HepG2 (cell line): ENCODE data around the gene SLC1A4. TPM values are rescaled to one million over a fixed set of nuclear protein-coding genes. Genes with fewer than 3 reads are reported as not detected.

Experiments used
- ATAC-seq: fragments of 200-7000 bp; cut with Tn5 transposase; 3 replicates; pipeline ENCODE4 v1.9.1; 2020; ENCODE audit warnings: mild to moderate bottlenecking, moderate library complexity
- BruUV-seq: library from RNA; stranded (reverse); fragments of 400-500 nt; replicated peaks from 2 replicates; lab custom pipeline; 2021; lab: Mats Ljungman, UMichigan
- CTCF ChIA-PET: fragments of 300-600 bp; formaldehyde crosslinking; extraction: SDS; loops from one replicate; lab custom pipeline; 2021; ENCODE audit warnings: low total read pairs, inconsistent platforms, low intra/inter-chr PET ratio; lab: Yijun Ruan, JAX
- POLR2A ChIA-PET: fragments of 350-600 bp; sonication (Branson Sonifier 250); formaldehyde crosslinking; loops from one replicate; lab custom pipeline; 2020; ENCODE audit warnings: antibody characterized with exemption, inconsistent platforms; lab: Yijun Ruan, JAX
- DNase-seq: peaks from one replicate; pipeline ENCODE4 v3.0.0-alpha.2; 2015; ENCODE audit warnings: low spot score
- FAIRE-seq: peaks from 3 replicates; lab custom pipeline; 2011; peaks lifted over from hg19 to GRCh38; lab: Jason Lieb, UNC
- H2AFZ ChIP-seq: one replicate; pipeline ENCODE4 v1.6.1; 2011; ENCODE audit warnings: low read length, inconsistent platforms
- H3K27ac ChIP-seq: fragments of 300-600 bp; 3 replicates; pipeline ENCODE4 v1.8.0; 2011; ENCODE audit warnings: mixed run types, mild to moderate bottlenecking, mixed read lengths, low read length, inconsistent platforms; ENCODE audit not compliant: insufficient read depth; ENCODE audit errors: extremely low read length
- H3K27me3 ChIP-seq, 2 experiments: fragments of 200-600 bp in 1 of 2; 2 replicates in 1 of 2; 3 replicates in 1 of 2; pipeline versions ENCODE4 v1.6.0 to v1.8.0; 2011; ENCODE audit warnings: low read length in 2 of 2, mild to moderate bottlenecking in 2 of 2, moderate library complexity in 2 of 2, inconsistent platforms in 1 of 2; ENCODE audit not compliant: insufficient read depth in 2 of 2, control insufficient read depth in 1 of 2
- H3K36me3 ChIP-seq, 2 experiments: fragments of 200-600 bp in 1 of 2; replicated peaks in 1 of 2; 2 replicates in 1 of 2; 3 replicates in 1 of 2; pipeline versions ENCODE4 v1.5.1 to v1.8.0; 2011; ENCODE audit warnings: low read length in 2 of 2, inconsistent platforms in 1 of 2; ENCODE audit not compliant: insufficient read depth in 2 of 2, control insufficient read depth in 1 of 2
- H3K4me1 ChIP-seq: 2 replicates; pipeline ENCODE4 v1.5.1; 2012; ENCODE audit warnings: low read length, inconsistent platforms; ENCODE audit not compliant: insufficient read depth
- H3K4me2 ChIP-seq: 2 replicates; pipeline ENCODE4 v1.6.0; 2011; ENCODE audit warnings: low read depth, low read length, inconsistent platforms
- H3K4me3 ChIP-seq, 3 experiments: fragments of 200-600 bp in 1 of 3; sonication (generic), shearing (Covaris generic) in 1 of 3; replicated peaks in 1 of 3; 2 replicates each; pipeline ENCODE4 v1.5.1; 2011 to 2016; ENCODE audit warnings: low read length in 3 of 3, inconsistent platforms in 2 of 3, low read depth in 2 of 3, mild to moderate bottlenecking in 2 of 3, control low read depth in 1 of 3, mixed read lengths in 1 of 3; ENCODE audit not compliant: insufficient read depth in 1 of 3
- H3K79me2 ChIP-seq: one replicate; pipeline ENCODE4 v1.6.1; 2011; ENCODE audit warnings: low read length, inconsistent platforms; ENCODE audit not compliant: insufficient read depth
- H3K9ac ChIP-seq: 2 replicates; pipeline ENCODE4 v1.6.0; 2011; ENCODE audit warnings: mild to moderate bottlenecking, low read depth, low read length, inconsistent platforms; ENCODE audit not compliant: insufficient read depth
- H3K9me3 ChIP-seq: 2 replicates; pipeline ENCODE4 v1.5.1; 2012; ENCODE audit warnings: mild to moderate bottlenecking, low read length
- H4K20me1 ChIP-seq: 2 replicates; pipeline ENCODE4 v1.6.0; 2011; ENCODE audit warnings: inconsistent platforms, mild to moderate bottlenecking, low read length, moderate library complexity; ENCODE audit not compliant: insufficient read depth
- AKNA ChIP-seq: sonication (generic); formaldehyde crosslinking; IDR thresholded peaks from 2 replicates; pipeline ENCODE4 v1.4.0; 2020; ENCODE audit warnings: missing genetic modification reagents, borderline replicate concordance
- CREB1 ChIP-seq, 2 experiments: fragments of 450-650 bp in 1 of 2; IDR thresholded peaks; 2 replicates each; pipeline ENCODE4 v1.6.1; 2016 to 2017; ENCODE audit warnings: control low read depth in 1 of 2, mild to moderate bottlenecking in 1 of 2, missing compliant biosample characterization in 1 of 2, missing genetic modification characterization in 1 of 2
- GATAD1 ChIP-seq: IDR thresholded peaks from 2 replicates; pipeline ENCODE4 v1.6.1; 2016; ENCODE audit warnings: missing genetic modification reagents, missing compliant biosample characterization
- GTF3A ChIP-seq: sonication (generic); formaldehyde crosslinking; conservative IDR thresholded peaks from 2 replicates; pipeline ENCODE4 v1.4.0; 2020; ENCODE audit warnings: mild to moderate bottlenecking, missing genetic modification reagents
- MIER3 ChIP-seq: IDR thresholded peaks from 2 replicates; pipeline ENCODE4 v1.6.1; 2016; ENCODE audit warnings: missing compliant biosample characterization, borderline replicate concordance
- MYC ChIP-seq: sonication (generic); formaldehyde crosslinking; IDR thresholded peaks from 2 replicates; pipeline ENCODE4 v1.9.0; 2021; ENCODE audit warnings: missing genetic modification reagents, borderline replicate concordance
- POLR2AphosphoS2 ChIP-seq: IDR thresholded peaks from 2 replicates; pipeline ENCODE4 v1.6.1; 2011; ENCODE audit warnings: low read depth, low read length, improper control_type of control experiment
- TFDP1 ChIP-seq: IDR thresholded peaks from 2 replicates; pipeline ENCODE4 v1.6.1; 2016; ENCODE audit warnings: missing compliant biosample characterization, missing genetic modification reagents, borderline replicate concordance
- TGIF2 ChIP-seq: IDR thresholded peaks from 2 replicates; pipeline ENCODE4 v1.6.1; 2016; ENCODE audit warnings: control low read depth, missing compliant biosample characterization
- THYN1 ChIP-seq: sonication (generic); formaldehyde crosslinking; IDR thresholded peaks from 2 replicates; pipeline ENCODE4 v1.8.1; 2023; ENCODE audit warnings: low read depth, mild to moderate bottlenecking, moderate library complexity, missing genetic modification reagents, borderline replicate concordance
- U2AF2 ChIP-seq: fragments of 200-400 bp; formaldehyde crosslinking; IDR thresholded peaks from 2 replicates; pipeline ENCODE4 v1.6.1; 2017; ENCODE audit warnings: low read depth, mild to moderate bottlenecking, low read length
- ZBTB39 ChIP-seq: sonication (generic); formaldehyde crosslinking; IDR thresholded peaks from 2 replicates; pipeline ENCODE4 v1.5.0; 2020; ENCODE audit warnings: missing genetic modification reagents
- ZNF350 ChIP-seq: sonication (generic); formaldehyde crosslinking; IDR thresholded peaks from 2 replicates; pipeline ENCODE4 v1.4.0; 2020; ENCODE audit warnings: mild to moderate bottlenecking, low read depth, missing genetic modification reagents, borderline replicate concordance
- ZNF510 ChIP-seq: sonication (generic); formaldehyde crosslinking; IDR thresholded peaks from 2 replicates; pipeline ENCODE4 v1.4.0; 2020; ENCODE audit warnings: low read depth, mild to moderate bottlenecking, missing genetic modification reagents
- ZNF546 ChIP-seq: sonication (generic); formaldehyde crosslinking; conservative IDR thresholded peaks from 2 replicates; pipeline ENCODE4 v1.8.1; 2023; ENCODE audit warnings: mild to moderate bottlenecking, missing genetic modification reagents
- ZNF773 ChIP-seq: sonication (generic); formaldehyde crosslinking; IDR thresholded peaks from 2 replicates; pipeline ENCODE4 v1.4.0; 2020; ENCODE audit warnings: missing genetic modification reagents, borderline replicate concordance
- ZNF816 ChIP-seq: sonication (generic); formaldehyde crosslinking; IDR thresholded peaks from 2 replicates; pipeline ENCODE4 v1.8.0; 2022; ENCODE audit warnings: missing genetic modification reagents, mild to moderate bottlenecking, borderline replicate concordance
- WGBS: methylation state at CpG from one replicate; pipeline ENCODE4 v1.1.6; 2017; ENCODE audit warnings: low lambda C conversion rate; 5-methylcytosine and 5-hydroxymethylcytosine counted together
- in situ Hi-C: cut with HindIII; loops from 2 replicates; pipeline ENCODE4 v1.10.0; 2017; ENCODE audit warnings: low pct_unique_long_range_greater_than_20kb; ENCODE audit not compliant: extremely low pct_ligation_motif_present
- intact Hi-C: fragments of 100-400 bp; cut with micrococcal nuclease; formaldehyde crosslinking; loops from one replicate; pipeline ENCODE4 v1.10.0; 2022; ENCODE audit not compliant: unreplicated experiment
- polyA plus RNA-seq, 8 experiments: library from polyadenylated mRNA; depleted of rRNA in 3 of 8; stranded (reverse) in 7 of 8; unstranded in 1 of 8; fragments of >200 nt; fragmentation: Illumina TruSeq in 4 of 8; extraction: Trizol in 4 of 8; gene quantifications; 2 replicates each; pipeline versions ENCODE4 v1.2.1 to v1.2.3, GENCODE V29; 2011 to 2016; ENCODE audit warnings: low read depth in 4 of 8, missing spikeins in 1 of 8, mixed read lengths in 1 of 8; ENCODE audit not compliant: insufficient read depth in 1 of 8
- total RNA-seq, 5 experiments: library from RNA; depleted of rRNA; stranded (reverse); fragments of >200 nt; fragmentation: Illumina TruSeq; extraction: Trizol; gene quantifications; 2 replicates each; pipeline ENCODE4 v1.2.3, GENCODE V29; 2016; ENCODE audit warnings: low read depth in 1 of 5

Gene SLC1A4
- total and polyA plus RNA-seq, 2 of the 13 experiments (the other 11 are each of a cell fraction or from before 2014, with no cell fraction given), result 21.0 to 39.6 TPM

- WGBS, result 80% methylated on average over 8 of the region's 8 CpGs
- no peak for TF ChIP-seq POLR2AphosphoS2
- no peak for TF ChIP-seq ZNF816 (CRISPR knock-in tag)
- TF ChIP-seq CREB1 (IDR thresholded peaks at IDR 0.05), result no peak
- no peak for TF ChIP-seq CREB1 (CRISPR knock-in tag; IDR thresholded peaks at IDR 0.05)
- no peak for TF ChIP-seq THYN1
- TF ChIP-seq GATAD1 (CRISPR knock-in tag), result no peak
- no peak for TF ChIP-seq AKNA
- no peak for TF ChIP-seq TFDP1
- no peak for TF ChIP-seq MIER3 (CRISPR knock-in tag)
- no peak for TF ChIP-seq TGIF2 (CRISPR knock-in tag)
- TF ChIP-seq ZBTB39 (CRISPR knock-in tag), result no peak
- TF ChIP-seq ZNF510, result no peak
- no peak for TF ChIP-seq ZNF546
- TF ChIP-seq ZNF350 (CRISPR knock-in tag), result no peak
- no peak for TF ChIP-seq ZNF773 (CRISPR knock-in tag)
- TF ChIP-seq GTF3A (CRISPR knock-in tag), result no peak
- TF ChIP-seq MYC (CRISPR knock-in tag), result no peak
- no peak for TF ChIP-seq U2AF2
These were observed 38.5 kb downstream of the SLC1A4 start for GRCh38 chr2:65027616-65028244.

More at GRCh38 chr2:65027616-65028244, 38.5 kb downstream of the SLC1A4 start:
- intact Hi-C loops (loop anchor here (5.0 kb wide), 1 partner anchor 35 kb away; no protein-coding TSS in a partner anchor), in situ Hi-C loops (no loop called here)
- ChIA-PET CTCF (no interaction called here), POLR2A (no interaction called here)
- no peak for FAIRE-seq
- no TSS peak for BruUV-seq
- Histone ChIP-seq H3K9me3 (no peaks in the 10 kb centered on the region), H3K4me3 (no peak overlapping the region), H3K27me3 (no peaks in the 10 kb centered on the region), H3K36me3 (peaks cover 1 to 20% of the 10 kb centered on the region in 2 experiments), H3K27ac (no peak overlapping the region), H3K4me2 (no peak overlapping the region), H4K20me1 (no peaks in the 10 kb centered on the region), H3K79me2 (no peaks in the 10 kb centered on the region), H3K9ac (no peak overlapping the region), H3K4me1 (peaks cover 56% of the 10 kb centered on the region), H2AFZ (no peak overlapping the region)
- no peak; the same call in 2 of the 3 replicates for ATAC-seq
- DNase-seq, result no peak
